ENCODE measurements around the gene UBAC2. TPM values are rescaled to one million over a fixed set of nuclear protein-coding genes. Genes with fewer than 3 reads are reported as not detected.

UBAC2 gene
- total RNA-seq, 2 experiments from 2014 or later, result 48.4 to 56.3 TPM

- peak overlapping the region; percentile 97 for H3K27ac Mint-ChIP-seq
- H3K36me3 Mint-ChIP-seq (ENCODE audit: low read depth), result peaks cover 3% of the 10 kb centered on the region
- H3K9me3 Mint-ChIP-seq (ENCODE audit: low read depth), result no peaks in the 10 kb centered on the region
- DNase-seq, result peak; percentile 42
- intact Hi-C loops (cut with DNase I, micrococcal nuclease), result loop anchor here (1.0 to 10.0 kb wide), 12 partner anchors 49 to 861 kb away; no protein-coding TSS in a partner anchor
- H3K27me3 Mint-ChIP-seq, result no peaks in the 10 kb centered on the region
- H3K4me1 Mint-ChIP-seq, result peaks cover 70% of the 10 kb centered on the region
- H3K4me3 Mint-ChIP-seq, result peak overlapping the region; percentile 74
- ChIA-PET CTCF (interaction anchor here (0.5 to 5.8 kb wide), 19 partner anchors 9 to 559 kb away, joined by 3 to 164 read pairs (median 10); partner anchors contain the start of gene GPR183), POLR2A (interaction anchor here (0.6 to 2.3 kb wide), 19 partner anchors 8 to 232 kb away, joined by 3 to 23 read pairs (median 6); partner anchors contain the start of genes GPR183 and UBAC2)
- no peak for ATAC-seq
Measured at GRCh38 chr13:99433543-99434075, 233.0 kb downstream of the UBAC2 start.

- ATAC-seq (peak; percentile 71), DNase-seq (peak; percentile 92)
- Mint-ChIP-seq H3K9me3 (ENCODE audit: low read depth) (no peaks in the 10 kb centered on the region), H3K4me1 (peaks cover 70% of the 10 kb centered on the region), H3K27me3 (no peaks in the 10 kb centered on the region), H3K27ac (peak overlapping the region; percentile 97), H3K4me3 (peak overlapping the region; percentile 74), H3K36me3 (ENCODE audit: low read depth) (peaks cover 3% of the 10 kb centered on the region)
- ChIA-PET CTCF (interaction anchor here (0.5 to 5.8 kb wide), 35 partner anchors 9 to 558 kb away, joined by 3 to 164 read pairs (median 5); partner anchors contain the start of gene GPR183), POLR2A (interaction anchor here (0.6 to 2.3 kb wide), 29 partner anchors 9 to 233 kb away, joined by 3 to 23 read pairs (median 6); partner anchors contain the start of genes GPR183, TM9SF2 and UBAC2)
- intact Hi-C loops (cut with DNase I, micrococcal nuclease), result loop anchor here (1.0 to 10.0 kb wide), 10 partner anchors 50 to 862 kb away; no protein-coding TSS in a partner anchor
Measured at GRCh38 chr13:99434258-99434788, 233.7 kb downstream of the UBAC2 start.

- peak overlapping the region; percentile 31 for H3K4me3 Mint-ChIP-seq
- H3K4me1 Mint-ChIP-seq, result peaks cover 70% of the 10 kb centered on the region
- H3K27ac Mint-ChIP-seq, result peak overlapping the region; percentile 97
- intact Hi-C loops (cut with DNase I, micrococcal nuclease), result loop anchor here (2.0 to 10.0 kb wide), 4 partner anchors 112 to 410 kb away; no protein-coding TSS in a partner anchor
- H3K27me3 Mint-ChIP-seq, result peaks cover 2% of the 10 kb centered on the region
- H3K9me3 Mint-ChIP-seq (ENCODE audit: low read depth), result no peaks in the 10 kb centered on the region
- ATAC-seq, result no peak
- ChIA-PET CTCF (interaction anchor here (0.7 to 5.8 kb wide), 38 partner anchors 10 to 374 kb away, joined by 3 to 164 read pairs (median 6); partner anchors contain the start of gene GPR183), POLR2A (interaction anchor here (0.6 to 2.3 kb wide), 25 partner anchors 13 to 234 kb away, joined by 3 to 23 read pairs (median 6); partner anchors contain the start of genes GPR183, TM9SF2 and UBAC2)
- DNase-seq, result no peak
- peaks cover 3% of the 10 kb centered on the region for H3K36me3 Mint-ChIP-seq (ENCODE audit: low read depth)
Measured at GRCh38 chr13:99435116-99435515, 234.5 kb downstream of the UBAC2 start.

- Mint-ChIP-seq H3K27ac (peak overlapping the region; percentile 97), H3K4me3 (no peak overlapping the region), H3K9me3 (ENCODE audit: low read depth) (no peaks in the 10 kb centered on the region), H3K27me3 (peaks cover 2% of the 10 kb centered on the region), H3K36me3 (ENCODE audit: low read depth) (peaks cover 3% of the 10 kb centered on the region), H3K4me1 (peaks cover 65% of the 10 kb centered on the region)
- DNase-seq (peak; percentile 45), ATAC-seq (no peak)
- ChIA-PET POLR2A (interaction anchor here (0.6 to 1.5 kb wide), 6 partner anchors 52 to 259 kb away, joined by 3 to 4 read pairs (median 3); no protein-coding TSS in a partner anchor), CTCF (interaction anchor here (0.6 to 5.8 kb wide), 46 partner anchors 11 to 260 kb away, joined by 3 to 164 read pairs (median 5); partner anchors contain the start of gene GPR183)
- intact Hi-C loops (cut with DNase I, micrococcal nuclease), result loop anchor here (2.0 to 10.0 kb wide), 5 partner anchors 111 to 411 kb away; no protein-coding TSS in a partner anchor
Measured at GRCh38 chr13:99435998-99436397, 235.3 kb downstream of the UBAC2 start.

Small RNAs within 50 kb of the gene (microRNA-seq; reads per million reads assigned to microRNA genes)
- gene MIR623 (ENCODE audit: borderline replicate concordance), result not detected

Other genes with a start within 250 kb of the UBAC2 start
- gene DOCK9, start 222.8 kb upstream of the UBAC2 start, total RNA-seq, result 10 to 100 TPM; 36.0 to 42.6 TPM
- 1 to 10 TPM; 6.0 to 9.5 TPM for gene GPR18, start 57.5 kb downstream of the UBAC2 start, total RNA-seq
- gene GPR183, start 106.5 kb downstream of the UBAC2 start, total RNA-seq, result 10 to 100 TPM; 50.3 to 51.9 TPM